Amniotic stem cell (primary cell): ENCODE data around the gene ESYT1.
A peak's percentile ranks its signal among the peaks of the same experiment; 100 is the strongest.
"Not testable (repeated sequence)": the region's sequence is repeated elsewhere in the genome, so short reads cannot be mapped to it uniquely, and the experiment has no call there.

Source experiments
- DNase-seq: peaks from one replicate; lab custom pipeline; 2025; lab: John Stamatoyannopoulos, UW

Gene ESYT1

DNA sequence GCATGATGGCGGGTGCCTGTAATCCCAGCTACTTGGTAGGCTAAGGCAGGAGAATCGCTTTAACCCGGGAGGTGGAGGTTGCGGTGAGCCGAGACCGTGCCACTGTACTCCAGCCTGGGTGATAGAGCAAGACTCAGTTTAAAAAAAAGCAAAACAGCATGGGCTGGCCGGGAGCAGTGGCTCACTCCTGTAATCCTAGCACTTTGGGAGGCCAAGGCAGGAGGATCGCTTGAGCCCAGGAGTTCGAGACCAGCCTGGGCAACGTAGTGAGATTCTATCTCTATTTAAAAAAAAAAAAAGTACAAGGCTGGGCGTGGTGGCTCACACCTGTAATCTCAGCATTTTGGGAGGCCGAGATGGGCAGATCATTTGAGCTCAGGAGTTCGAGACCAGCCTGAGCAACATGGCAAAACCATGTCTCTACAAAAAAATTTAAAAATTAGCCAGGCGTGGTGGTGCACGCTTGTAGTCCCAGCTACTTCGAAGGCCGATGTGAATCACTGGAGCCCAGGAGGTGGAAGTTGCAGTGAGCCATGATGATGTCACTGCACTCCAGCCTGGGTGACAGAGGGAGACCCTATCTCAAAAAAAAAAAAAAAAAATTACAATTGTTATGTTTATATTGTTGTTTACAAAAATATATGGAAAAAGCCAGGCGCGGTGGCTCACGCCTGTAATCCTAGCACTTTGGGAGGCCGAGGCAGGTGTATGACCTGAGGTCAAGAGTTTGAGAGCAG is 28.6 kb downstream of the ESYT1 start:
- not testable (repeated sequence) for DNase-seq

DNA sequence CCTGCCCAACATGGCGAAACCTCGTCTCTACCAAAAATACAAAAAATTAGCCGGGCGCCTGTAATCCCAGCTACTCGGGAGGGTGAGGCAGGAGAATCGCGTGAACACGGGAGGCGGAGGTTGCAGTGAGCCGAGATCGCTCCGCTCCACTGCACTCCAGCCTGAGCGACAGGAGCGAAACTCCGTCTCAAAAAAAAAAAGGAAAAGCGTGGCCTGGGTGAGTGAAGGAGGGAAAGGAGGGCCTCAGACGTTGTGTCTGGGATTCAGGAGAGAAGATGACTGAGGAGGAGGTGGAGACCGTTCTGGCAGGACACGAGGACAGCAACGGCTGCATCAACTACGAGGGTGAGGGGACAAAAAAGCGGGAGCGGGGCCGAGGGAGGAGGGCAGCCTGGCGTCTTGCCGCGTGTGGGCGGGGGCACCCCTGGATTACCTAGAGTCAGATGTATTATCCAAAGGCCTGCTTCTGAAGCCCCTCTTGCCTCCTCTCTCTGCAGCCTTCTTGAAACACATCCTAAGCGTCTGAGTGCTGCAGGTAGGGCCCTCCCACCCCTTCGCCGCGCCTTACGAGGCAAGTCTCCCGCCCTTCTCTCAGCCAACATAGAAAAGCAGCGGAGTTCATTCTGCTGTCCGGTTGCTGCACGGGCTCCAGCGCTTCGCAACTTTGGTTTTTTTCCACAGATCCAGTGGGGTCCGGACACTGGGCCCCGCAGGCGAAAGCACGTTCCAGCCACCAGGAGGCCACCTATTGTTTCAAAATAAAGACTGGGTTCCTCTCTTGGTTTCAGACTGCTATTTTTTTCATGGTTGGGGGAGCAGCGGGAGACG is 29.3 kb downstream of the ESYT1 start:
- peak; percentile 69 for DNase-seq

DNA sequence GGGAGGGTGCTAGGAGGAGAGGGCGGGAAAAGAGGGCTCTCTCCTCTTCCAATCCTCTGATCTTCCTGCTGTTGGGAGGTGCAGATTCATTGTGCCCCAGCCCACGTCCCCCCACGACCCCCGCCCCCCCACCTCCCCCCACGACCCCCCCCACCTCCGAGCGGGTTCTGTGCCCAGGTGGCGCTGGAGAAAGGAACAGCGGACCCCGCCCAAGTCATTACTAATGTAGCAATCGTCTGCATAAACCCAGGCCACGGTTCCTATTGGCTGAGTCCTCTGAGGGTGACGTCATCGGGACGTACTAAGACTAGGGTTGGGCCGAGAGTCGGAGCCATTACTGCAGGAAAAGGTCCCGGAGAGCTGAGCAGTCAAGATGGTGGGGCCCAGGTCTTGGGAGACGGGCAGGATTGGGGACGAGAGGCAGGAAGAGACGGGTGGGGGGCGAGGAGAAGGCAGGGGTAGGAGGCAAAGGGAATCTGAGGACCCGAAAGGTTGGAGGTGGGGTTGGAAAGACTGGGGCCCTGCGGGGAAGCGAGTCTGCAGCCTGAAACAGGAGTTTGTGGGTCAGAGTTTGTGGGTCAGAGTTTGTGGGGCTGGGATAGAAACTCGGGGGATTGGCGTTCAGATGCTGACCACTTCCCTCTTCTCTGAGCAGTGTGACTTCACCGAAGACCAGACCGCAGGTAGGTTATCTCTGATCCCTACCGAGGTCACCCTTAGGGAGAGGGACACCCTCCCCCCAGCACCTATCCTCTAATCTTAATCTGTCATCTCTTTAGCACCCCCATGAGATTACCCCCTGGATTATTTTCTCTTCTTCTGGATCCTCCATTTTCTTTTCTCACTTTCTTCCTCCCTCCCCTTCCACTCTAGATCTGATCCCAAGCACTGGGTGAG is 30.2 kb downstream of the ESYT1 start, which contains the start of gene MYL6:
Gene MYL6 (plus strand): TSS at position 331 of the 897 bp plus-strand sequence. CDS start 43 bp downstream, at position 374.
- peak; percentile 98 for DNase-seq

DNA sequence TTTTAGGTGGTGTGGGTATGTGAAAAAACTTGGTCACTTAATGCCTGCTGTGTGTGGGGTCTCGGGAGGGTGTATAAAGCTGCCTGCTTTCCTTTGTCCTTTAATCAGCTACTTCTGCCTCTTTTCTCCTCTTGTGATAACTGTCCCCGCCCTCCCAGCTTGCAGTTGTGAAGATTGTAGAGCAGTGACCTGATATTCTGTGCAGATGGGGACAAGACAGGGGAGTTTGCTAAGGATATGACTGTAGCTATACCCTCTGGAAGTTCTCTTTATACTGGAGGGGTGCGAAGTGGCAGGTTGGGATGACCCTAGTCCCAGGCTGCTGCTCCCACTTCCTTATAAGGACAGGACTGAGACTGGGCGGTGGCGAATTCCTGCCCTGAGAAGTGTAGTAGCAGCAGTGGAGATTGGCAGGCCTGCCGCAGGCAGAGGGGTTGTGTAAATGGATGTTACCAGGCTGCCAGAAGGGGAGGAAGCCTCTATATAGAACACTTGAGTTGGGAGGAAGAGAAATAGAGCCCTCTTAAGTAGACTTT is 30.9 kb downstream of the ESYT1 start:
- DNase-seq, result peak; percentile 20

DNA sequence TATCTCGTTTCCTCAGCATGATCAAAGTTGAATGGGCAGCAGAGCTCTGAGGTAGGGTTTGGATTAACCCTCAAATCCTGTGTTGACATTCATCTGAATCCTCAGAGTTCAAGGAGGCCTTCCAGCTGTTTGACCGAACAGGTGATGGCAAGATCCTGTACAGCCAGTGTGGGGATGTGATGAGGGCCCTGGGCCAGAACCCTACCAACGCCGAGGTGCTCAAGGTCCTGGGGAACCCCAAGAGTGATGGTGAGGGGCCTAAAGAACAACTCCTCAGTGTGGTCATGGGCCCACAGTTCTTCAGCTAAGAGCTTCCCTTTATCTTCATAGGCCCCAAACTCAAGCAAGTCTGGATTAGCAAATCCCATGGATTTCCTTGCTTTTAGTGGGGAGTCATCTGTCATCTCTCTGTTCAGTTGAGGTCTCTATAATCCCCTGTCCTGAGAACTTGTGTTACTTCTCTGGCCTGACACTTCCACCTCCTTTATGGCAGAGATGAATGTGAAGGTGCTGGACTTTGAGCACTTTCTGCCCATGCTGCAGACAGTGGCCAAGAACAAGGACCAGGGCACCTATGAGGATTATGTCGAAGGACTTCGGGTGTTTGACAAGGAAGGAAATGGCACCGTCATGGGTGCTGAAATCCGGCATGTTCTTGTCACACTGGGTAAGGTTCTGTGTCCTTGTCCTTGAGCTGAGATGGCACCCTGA is 31.6 kb downstream of the ESYT1 start:
- no peak for DNase-seq

DNA sequence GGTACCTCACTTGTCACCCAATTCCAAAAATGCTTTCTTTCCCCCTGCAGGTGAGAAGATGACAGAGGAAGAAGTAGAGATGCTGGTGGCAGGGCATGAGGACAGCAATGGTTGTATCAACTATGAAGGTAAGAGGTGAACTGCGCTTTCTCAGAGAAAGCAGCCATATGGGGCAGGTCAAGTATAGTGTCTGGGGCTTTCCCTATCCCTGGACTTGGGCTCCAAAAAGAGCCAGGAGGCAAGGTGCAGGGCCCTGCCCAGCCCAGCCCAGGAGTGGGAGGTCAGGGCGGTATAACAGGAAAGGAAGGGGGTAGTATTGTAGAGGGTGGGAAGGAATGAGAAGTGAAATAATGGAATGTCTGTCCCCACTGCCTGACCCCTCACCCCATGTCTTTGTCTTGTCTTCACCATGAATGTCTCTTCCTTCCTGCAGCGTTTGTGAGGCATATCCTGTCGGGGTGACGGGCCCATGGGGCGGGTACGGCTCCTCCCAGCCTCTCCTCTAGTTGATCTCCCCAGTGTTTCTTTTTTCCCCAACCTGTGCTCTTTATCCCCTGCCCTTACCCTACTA is 32.2 kb downstream of the ESYT1 start:
- DNase-seq, result no peak

DNA sequence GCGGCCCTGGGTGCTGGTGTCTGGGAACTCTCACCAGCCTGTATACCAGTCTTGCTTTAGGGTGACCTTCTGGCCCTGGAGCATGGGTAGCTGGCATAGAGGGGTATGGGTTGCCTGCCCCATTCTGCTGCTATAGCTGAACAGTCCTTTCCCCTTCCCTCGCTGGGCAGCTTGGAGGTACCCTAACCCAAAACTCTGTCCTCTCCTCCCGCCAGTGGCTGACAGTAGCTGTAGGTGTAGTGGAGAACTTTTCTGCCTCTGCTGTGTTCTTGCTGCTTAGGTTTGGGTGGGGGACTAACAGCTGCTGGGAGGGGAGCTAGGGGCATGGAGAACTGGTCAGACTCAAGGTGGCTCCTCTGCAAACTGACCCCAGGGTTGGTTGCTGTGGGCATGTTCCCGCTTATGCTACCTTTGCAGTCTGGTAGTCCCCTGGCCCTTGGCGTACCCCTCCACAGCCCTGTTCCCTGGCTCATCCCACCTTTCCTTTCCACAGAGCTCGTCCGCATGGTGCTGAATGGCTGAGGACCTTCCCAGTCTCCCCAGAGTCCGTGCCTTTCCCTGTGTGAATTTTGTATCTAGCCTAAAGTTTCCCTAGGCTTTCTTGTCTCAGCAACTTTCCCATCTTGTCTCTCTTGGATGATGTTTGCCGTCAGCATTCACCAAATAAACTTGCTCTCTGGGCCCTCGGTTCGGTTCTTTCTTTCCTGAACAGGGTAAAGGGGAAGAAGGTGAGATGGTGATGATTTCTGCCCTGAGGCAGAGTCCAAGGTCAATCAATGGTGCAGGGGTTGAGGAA is 33.0 kb downstream of the ESYT1 start:
- DNase-seq, result no peak

DNA sequence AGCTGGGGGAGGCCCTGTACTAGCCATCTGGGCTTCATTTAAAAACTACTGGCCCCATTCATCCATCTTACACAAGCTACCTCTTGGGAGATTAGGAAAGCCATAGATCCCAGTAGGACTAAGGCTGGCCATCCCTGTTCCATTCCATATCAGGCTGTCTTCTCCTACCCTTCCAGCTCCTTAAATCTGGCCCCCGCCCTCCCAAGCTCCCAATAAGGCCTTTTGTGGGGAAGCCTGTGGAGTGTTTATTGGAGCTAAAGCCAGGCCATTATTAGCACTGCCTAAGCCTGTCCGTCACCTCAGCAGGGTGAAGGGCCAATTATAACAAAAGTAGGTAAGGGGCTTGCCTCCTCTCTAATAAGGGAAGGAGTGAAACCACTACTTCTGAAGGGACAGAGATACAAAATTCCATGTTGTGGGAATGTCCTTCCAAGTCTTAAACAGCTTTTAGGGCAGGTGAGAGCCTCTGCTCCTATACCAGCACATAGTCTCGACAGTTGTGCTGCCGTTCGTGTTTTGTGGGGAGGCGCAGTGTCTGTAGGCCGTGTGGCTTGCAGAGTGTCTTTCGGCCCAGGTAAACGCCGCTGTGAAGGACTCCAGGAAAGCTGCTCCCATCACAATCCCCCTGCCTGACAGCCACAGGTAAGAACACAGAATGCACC is 33.8 kb downstream of the ESYT1 start:
- DNase-seq, result no peak

DNA sequence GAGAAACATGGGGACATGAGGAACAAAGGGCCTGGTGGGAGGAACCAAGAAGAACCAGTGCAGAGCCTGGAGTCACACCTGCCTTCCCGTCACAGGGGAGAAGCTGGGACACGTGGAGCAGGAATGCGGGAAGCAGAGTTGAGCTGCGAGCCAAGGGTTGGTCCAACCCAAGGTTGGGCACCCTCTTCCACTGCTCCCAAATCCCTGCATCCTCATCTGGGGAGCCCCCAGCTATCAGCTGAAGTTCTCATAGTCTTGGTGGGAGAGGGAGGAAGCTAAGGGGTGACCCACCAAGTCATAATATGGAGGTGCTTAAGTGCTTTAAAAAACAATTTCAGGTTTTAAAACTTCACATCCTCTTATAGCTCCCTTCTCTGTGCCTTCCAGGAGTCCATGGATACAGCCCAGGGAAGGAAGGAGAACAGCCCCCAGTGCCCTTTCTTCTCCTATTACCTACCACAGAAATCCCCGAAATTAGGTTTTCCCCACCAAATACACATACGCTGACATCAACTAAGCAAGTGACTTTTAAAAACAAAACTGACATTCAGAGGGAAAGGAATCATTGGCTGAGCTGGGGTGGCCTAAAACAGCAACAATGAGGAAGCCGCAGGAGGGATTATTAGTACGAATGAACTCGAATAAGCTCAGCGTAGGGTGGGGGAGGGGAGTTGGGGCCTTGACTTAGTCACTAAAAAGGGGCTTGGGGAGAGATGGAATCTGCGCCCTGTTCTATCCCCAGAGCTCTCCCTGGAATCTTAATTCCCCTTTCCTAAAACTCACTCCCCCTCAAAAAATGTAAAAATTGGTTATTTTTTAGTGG is 34.6 kb downstream of the ESYT1 start:
- DNase-seq, result no peak

DNA sequence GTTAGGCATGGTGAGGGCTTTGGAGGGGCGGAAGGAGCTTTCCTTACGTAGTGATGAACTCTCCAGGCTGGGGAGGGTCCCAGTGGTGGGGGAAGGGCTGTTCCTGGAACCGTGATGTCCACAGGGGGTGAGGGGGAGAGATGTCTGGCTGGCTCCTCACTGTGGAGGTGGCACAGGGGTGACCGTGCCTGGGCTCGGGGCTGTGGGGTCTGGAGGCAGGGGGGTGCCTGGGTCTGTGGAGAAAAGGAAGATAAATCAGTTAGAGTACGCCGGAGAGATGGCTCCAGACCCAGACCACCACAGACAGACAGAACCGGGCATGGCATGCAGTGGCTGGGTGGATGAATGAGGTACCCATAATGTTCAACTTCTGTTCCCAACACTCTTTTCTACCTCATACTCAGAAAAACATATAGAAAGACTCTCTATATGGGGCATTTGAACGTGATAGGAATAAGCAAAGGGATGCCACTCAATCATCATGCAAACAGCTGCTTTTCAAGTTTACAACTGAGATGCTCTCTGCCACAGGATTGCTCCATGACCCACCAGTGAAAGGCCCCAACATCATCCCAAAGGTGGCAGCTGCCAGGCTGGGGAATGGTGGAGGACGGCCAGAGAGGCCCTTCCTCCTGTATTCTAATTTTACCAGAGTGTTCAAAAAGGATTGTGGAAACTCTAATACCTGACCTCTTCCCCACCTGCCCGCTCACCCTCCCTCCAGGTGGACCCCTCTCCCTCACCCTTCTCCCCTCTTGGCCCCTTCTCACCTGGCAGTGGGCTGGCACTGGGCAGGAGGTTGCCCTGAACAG is 35.7 kb downstream of the ESYT1 start:
- no peak for DNase-seq

DNA sequence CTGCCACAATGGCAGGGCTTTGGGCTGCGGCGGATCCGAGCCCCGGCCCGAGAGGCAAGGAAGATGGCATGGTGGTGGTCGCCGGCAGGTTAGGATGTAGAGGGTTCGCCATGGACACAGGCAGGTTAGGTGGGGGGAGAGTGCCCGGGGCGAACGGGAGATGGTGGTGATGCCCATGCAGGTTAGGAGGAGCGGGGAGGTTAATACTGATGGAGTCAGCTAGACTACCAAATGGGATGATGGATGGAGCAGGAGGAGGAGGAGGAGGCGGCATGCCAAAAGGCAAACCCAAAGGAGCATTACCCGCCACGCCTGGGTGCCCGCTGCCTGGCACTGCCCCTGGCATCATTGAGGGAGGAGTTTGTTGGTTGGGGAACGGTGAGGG is 36.3 kb downstream of the ESYT1 start:
- no peak for DNase-seq

DNA sequence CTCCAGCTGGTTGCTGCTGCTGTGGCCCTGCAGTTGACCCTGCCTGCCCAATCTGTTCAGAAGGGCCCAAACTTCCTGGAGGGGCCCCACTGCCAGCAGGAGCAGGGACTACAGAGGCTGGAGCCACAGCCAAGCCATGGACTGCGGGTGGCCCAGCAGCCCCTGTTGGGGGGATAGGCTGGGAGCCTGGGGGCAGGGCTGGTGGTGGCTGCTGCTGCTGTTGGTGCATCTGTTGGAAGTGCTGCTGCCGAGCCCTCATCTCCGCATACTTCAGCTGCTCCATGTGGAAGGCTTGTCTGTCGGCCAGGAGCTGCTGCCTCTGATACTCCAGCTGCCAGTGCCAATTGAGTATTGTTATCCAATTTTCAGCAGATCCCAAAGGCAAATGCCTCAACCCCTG is 37.3 kb downstream of the ESYT1 start:
- no peak for DNase-seq

DNA sequence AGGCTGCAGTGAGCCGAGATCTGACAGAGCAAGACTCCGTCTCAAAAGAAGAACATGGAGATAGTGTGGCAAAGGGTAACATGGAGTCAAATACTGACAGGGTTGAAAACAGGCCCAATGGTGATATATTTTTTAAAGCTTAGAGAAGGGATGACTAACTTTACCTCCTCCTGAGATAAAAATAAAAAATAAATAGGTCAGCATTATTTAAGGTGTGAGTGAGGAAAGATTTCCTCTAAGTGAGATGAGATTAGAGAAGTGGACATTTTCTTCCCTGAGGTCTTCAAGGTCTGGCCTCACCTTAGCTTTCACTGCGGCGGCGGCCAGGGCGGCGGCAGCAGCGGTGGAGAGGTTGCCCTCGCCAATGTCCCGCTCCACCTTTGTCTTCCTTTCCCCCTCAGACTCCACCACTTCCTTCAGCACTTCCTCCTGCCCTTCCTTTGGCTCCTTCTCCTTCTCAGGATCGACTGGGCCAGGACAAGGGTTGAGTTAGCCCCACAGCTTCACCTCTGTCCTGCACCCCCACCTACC is 41.2 kb downstream of the ESYT1 start:
- DNase-seq, result no peak

DNA sequence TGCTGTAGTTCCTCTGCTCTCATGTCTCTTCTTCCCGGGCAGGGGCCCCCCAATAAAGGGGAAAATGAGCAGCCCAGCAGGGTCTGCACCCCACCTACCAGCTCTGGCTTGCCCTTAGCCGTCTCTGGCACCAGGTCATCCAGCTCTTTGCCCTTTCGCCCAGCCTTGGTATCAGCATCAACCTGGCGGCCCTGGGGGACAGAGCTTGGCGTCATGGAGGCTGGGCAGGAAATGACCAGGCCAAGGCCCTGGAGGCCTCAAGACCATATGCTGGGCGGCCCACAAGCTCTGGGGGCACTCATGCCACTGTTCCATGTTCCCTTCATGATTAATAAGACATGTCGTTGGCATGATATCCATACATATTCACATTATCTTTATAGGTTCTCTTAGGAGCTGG is 44.8 kb downstream of the ESYT1 start:
- no peak for DNase-seq

DNA sequence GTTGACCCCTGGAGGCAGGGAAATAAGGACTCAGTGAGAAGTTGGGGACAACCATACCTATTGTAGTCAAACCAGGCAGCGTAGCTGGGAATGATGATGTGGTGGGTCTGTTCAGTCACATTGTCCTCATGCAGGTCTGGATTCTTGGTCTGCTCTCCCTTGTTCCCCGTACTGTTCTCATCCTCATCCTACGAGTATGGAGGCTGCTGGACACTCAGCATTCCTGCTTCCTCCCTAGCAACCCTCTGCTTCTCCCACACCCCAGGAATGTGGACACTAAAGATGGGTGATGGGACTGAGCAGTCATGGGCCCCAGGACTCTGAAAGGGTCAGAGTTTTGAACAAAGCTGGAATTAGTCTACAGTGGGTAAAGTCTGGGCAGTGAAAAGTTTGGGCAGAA is 50.3 kb downstream of the ESYT1 start:
- no peak for DNase-seq

DNA sequence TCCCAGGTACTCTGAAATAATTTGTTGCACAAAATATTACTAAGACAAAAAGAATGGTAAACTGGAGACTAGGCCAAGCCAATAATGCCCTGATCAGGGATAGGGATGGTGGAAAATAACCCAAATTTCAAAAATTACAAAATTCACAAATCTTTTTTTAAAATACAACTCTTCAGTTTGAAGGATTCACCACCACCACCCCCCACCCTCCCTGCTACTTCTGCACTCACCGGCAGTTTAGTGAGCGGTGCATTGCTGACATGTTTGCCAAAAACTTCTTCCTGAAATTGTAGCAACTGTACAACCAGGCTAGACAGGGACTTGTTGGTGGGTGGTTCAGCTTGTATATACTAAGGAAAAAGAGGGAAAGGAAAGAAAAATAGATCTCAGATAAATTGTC is 58.9 kb downstream of the ESYT1 start:
- no peak for DNase-seq

DNA sequence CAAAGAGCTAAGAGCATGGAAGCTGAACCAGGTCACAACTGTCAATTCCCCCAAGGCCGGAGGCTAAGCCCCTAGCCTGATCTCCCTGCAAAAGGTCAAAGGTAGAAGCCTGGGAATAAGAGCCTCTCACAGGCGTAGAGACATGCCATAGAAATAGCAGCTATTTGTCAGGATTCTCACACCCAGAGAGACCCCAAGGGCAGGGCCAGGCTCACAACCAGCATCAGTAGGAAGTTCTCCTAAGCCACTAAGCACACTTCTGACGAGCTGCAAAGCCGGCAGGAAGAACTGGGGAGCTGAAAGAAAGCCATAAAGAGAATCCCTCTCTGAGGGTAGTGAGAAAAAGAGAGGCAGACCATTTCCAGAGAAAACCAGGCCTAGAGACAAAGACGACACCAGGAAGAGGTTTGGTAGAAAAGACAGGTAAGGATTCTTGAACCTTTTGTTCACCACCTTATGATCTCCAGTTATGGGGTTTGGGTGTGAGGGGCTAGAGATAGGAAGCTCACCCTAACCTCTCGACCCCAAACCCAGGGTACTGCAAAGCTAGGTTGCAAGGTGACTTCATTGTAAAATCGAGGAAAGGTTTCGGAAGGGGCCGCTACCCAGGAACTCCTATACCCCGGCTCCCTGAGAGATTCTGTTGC is 60.2 kb downstream of the ESYT1 start:
- DNase-seq, result no peak
